Chondrocyte (in vitro differentiated cells): ENCODE results near the gene VPS41. TPM values are rescaled to one million over a fixed set of nuclear protein-coding genes. Genes with fewer than 3 reads are reported as not detected.

Source experiments
- DNase-seq: peaks from one replicate; pipeline ENCODE4 v3.0.0; 2021; ENCODE audit warnings: mixed read lengths, low spot score
- H3K27ac Mint-ChIP-seq: one replicate; pipeline ENCODE4 v1.8.0; 2021; ENCODE audit warnings: mild to moderate bottlenecking, moderate library complexity, mixed read lengths; ENCODE audit not compliant: unreplicated experiment
- H3K27me3 Mint-ChIP-seq: 2 replicates; pipeline ENCODE4 v1.8.0; 2021; ENCODE audit warnings: low read depth, mixed read lengths
- H3K36me3 Mint-ChIP-seq: 2 replicates; pipeline ENCODE4 v1.8.0; 2021; ENCODE audit warnings: low read depth, mixed read lengths
- H3K4me1 Mint-ChIP-seq: 2 replicates; pipeline ENCODE4 v1.8.0; 2021; ENCODE audit warnings: low read depth, mild to moderate bottlenecking, mixed read lengths
- H3K4me3 Mint-ChIP-seq: one replicate; pipeline ENCODE4 v1.8.0; 2021; ENCODE audit warnings: mild to moderate bottlenecking, moderate library complexity, mixed read lengths; ENCODE audit not compliant: unreplicated experiment
- H3K9me3 Mint-ChIP-seq: 2 replicates; pipeline ENCODE4 v1.8.0; 2021; ENCODE audit warnings: low read depth, mixed read lengths
- CTCF ChIP-seq: fragments of 200-600 bp; sonication (generic); IDR thresholded peaks from 2 replicates; pipeline ENCODE4 v1.5.0; 2021; ENCODE audit warnings: antibody characterized with exemption, mild to moderate bottlenecking, moderate library complexity
- total RNA-seq: library from RNA; stranded (reverse); gene quantifications from 3 replicates; pipeline ENCODE4 v1.2.1, GENCODE V29; 2021

Gene VPS41
- total RNA-seq, 1 donor from 2014 or later: 83.9 TPM

DNA sequence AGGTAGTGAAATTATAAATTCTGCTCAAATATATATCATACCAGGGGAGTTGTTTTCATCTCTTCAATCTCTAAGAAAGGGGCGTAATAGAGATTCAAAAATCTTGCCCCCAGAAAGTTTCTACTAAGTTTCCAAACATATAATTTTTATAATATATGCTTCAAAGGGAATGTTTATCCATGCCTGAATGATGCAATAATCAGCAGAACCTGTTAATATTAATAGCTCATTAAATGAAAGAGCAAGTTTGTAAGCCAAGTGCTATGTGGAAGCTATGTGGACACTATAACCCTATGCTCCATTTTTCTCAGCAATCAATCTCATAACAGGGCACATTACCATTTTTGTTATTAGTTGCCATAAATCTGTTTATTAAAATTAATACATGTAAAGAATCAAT, 25.3 kb downstream of the VPS41 start:
- no peak for DNase-seq
- Mint-ChIP-seq H3K9me3 (peaks cover 10% of the 10 kb centered on the region), H3K4me1 (peaks cover 13% of the 10 kb centered on the region), H3K4me3 (no peak overlapping the region), H3K27ac (no peak overlapping the region), H3K27me3 (no peaks in the 10 kb centered on the region), H3K36me3 (peaks cover 12% of the 10 kb centered on the region)
- TF ChIP-seq CTCF: no peak

DNA sequence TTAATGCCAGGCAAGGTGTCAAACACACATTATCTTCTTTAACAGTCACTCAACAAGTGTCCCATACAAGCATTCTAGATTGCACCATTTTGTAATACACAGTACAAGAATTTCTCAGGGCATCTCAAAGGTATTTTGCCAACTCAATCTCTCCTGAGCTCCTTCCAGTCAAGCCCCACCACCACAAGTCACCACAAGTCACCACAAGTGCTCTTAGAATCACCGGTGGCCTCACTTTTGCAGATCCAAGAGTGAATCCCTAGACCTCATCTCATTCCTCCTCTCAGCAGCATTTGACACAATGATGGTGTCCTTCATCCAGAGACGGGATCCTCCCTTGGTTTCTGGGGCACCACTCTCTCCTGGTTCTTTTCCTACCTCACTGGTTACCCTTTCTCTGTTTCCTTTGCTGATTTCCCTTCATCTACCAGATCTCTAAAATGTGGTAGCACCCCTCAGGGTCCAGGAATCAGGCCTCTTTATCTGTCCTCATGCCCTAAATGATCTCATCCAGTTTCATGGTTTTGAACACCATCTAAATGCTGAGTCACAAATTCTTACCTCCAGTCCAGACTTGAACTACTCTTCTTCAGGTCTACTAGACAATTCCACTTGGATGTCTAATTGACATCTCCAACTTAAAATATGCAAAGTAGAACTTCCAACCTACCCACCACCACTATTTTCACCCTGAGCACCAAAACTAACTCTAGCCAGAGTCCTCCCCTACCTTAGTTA, 26.9 kb downstream of the VPS41 start:
- peaks cover 10% of the 10 kb centered on the region for H3K36me3 Mint-ChIP-seq
- no peak for DNase-seq
- no peak overlapping the region for H3K27ac Mint-ChIP-seq
- H3K9me3 Mint-ChIP-seq: peaks cover 2% of the 10 kb centered on the region
- no peaks in the 10 kb centered on the region for H3K27me3 Mint-ChIP-seq
- no peak overlapping the region for H3K4me3 Mint-ChIP-seq
- no peak for TF ChIP-seq CTCF
- H3K4me1 Mint-ChIP-seq: peaks cover 13% of the 10 kb centered on the region

- Mint-ChIP-seq H3K36me3 (peaks cover 10% of the 10 kb centered on the region), H3K27ac (no peak overlapping the region), H3K4me1 (peaks cover 13% of the 10 kb centered on the region), H3K9me3 (peaks cover 2% of the 10 kb centered on the region), H3K27me3 (no peaks in the 10 kb centered on the region), H3K4me3 (no peak overlapping the region)
- peak; percentile 18 for TF ChIP-seq CTCF
- no peak for DNase-seq
Measured at GRCh38 chr7:38881015-38881414, 28.0 kb downstream of the VPS41 start.

- H3K4me3 Mint-ChIP-seq: no peak overlapping the region
- TF ChIP-seq CTCF: no peak
- peak overlapping the region; percentile 34 for H3K27ac Mint-ChIP-seq
Measured at GRCh38 chr7:38880454-38880853, 28.5 kb downstream of the VPS41 start.

DNA sequence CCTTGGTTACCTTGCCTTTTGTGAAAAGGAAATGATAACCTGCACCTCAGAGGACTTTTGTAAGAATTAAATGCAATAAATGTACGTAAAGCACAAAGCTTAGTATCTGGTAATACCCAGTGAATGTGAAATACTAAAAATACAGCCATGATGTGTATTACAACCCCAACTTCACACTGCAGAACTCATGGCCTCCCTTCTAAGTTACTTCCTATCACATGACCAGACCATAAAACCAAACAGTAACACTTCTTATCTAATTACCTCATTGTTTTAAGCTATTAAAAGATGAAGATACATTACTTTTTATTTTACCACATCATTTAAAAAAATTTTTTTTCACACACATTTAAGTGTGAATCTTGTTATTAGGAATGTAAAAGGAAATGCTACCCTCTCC, 29.0 kb downstream of the VPS41 start:
- Mint-ChIP-seq H3K4me1 (peaks cover 13% of the 10 kb centered on the region), H3K4me3 (no peak overlapping the region), H3K27me3 (no peaks in the 10 kb centered on the region), H3K27ac (peak overlapping the region; percentile 34), H3K9me3 (no peaks in the 10 kb centered on the region), H3K36me3 (peaks cover 6% of the 10 kb centered on the region)
- TF ChIP-seq CTCF: no peak
- DNase-seq: no peak

More at GRCh38 chr7:38880454-38880853, 28.5 kb downstream of the VPS41 start:
- H3K27me3 Mint-ChIP-seq: no peaks in the 10 kb centered on the region
- peaks cover 13% of the 10 kb centered on the region for H3K4me1 Mint-ChIP-seq
- no peak for DNase-seq
- H3K36me3 Mint-ChIP-seq: peaks cover 7% of the 10 kb centered on the region
- no peaks in the 10 kb centered on the region for H3K9me3 Mint-ChIP-seq
